ENCODE data around the gene GAS2L2.

GAS2L2 gene

GRCh38 chr17:35723735-35724134 lies 29.3 kb downstream of the GAS2L2 start:
- POLR2A ChIA-PET, result no interaction called here
- DNase-seq (ENCODE audit: extremely low spot score), result no peak
- CTCF ChIA-PET, result interaction anchor here (1.2 to 3.7 kb wide), 3 partner anchors 13 to 40 kb away, joined by 3 to 15 read pairs (median 15); no protein-coding TSS in a partner anchor
- no peak for TF ChIP-seq CTCF (IDR thresholded peaks at IDR 0.05; ENCODE audit: control extremely low read depth, extremely low read depth, low read depth, missing control alignments)

GRCh38 chr17:35717475-35717874 lies 35.6 kb downstream of the GAS2L2 start:
- DNase-seq (ENCODE audit: extremely low spot score), result no peak
- POLR2A ChIA-PET, result no interaction called here
- TF ChIP-seq CTCF (IDR thresholded peaks at IDR 0.05; ENCODE audit: control extremely low read depth, extremely low read depth, low read depth, missing control alignments), result no peak
- CTCF ChIA-PET, result interaction anchor here (1.4 to 2.8 kb wide), 5 partner anchors 9 to 47 kb away, joined by 3 to 12 read pairs (median 7); no protein-coding TSS in a partner anchor

- no peak for TF ChIP-seq CTCF (IDR thresholded peaks at IDR 0.05; ENCODE audit: control extremely low read depth, extremely low read depth, low read depth, missing control alignments)
- ChIA-PET POLR2A (no interaction called here), CTCF (interaction anchor here (1.5 to 2.8 kb wide), 4 partner anchors 9 to 31 kb away, joined by 3 to 12 read pairs (median 6); no protein-coding TSS in a partner anchor)
- DNase-seq (ENCODE audit: extremely low spot score), result no peak
Observed at GRCh38 chr17:35716897-35717465, 36.1 kb downstream of the GAS2L2 start.

GRCh38 chr17:35716173-35716572 lies 36.9 kb downstream of the GAS2L2 start:
- DNase-seq (ENCODE audit: extremely low spot score), result no peak
- ChIA-PET CTCF (interaction anchor here (1.0 to 1.6 kb wide), 2 partner anchors 11 to 31 kb away, joined by 3 to 4 read pairs; no protein-coding TSS in a partner anchor), POLR2A (no interaction called here)
- TF ChIP-seq CTCF (IDR thresholded peaks at IDR 0.05; ENCODE audit: control extremely low read depth, extremely low read depth, low read depth, missing control alignments), result no peak

- ChIA-PET CTCF (interaction anchor here (1.0 kb wide), 1 partner anchor 32 kb away, joined by 3 read pairs; no protein-coding TSS in a partner anchor), POLR2A (no interaction called here)
Observed at GRCh38 chr17:35715416-35715815, 37.6 kb downstream of the GAS2L2 start.

GRCh38 chr17:35714988-35715387 lies 38.1 kb downstream of the GAS2L2 start:
- DNase-seq (ENCODE audit: extremely low spot score), result no peak
- TF ChIP-seq CTCF (IDR thresholded peaks at IDR 0.05; ENCODE audit: control extremely low read depth, extremely low read depth, low read depth, missing control alignments), result no peak
- POLR2A ChIA-PET, result no interaction called here
- CTCF ChIA-PET, result no interaction called here

More at GRCh38 chr17:35715416-35715815, 37.6 kb downstream of the GAS2L2 start:
- no peak for DNase-seq (ENCODE audit: extremely low spot score)
- TF ChIP-seq CTCF (IDR thresholded peaks at IDR 0.05; ENCODE audit: control extremely low read depth, extremely low read depth, low read depth, missing control alignments), result no peak

All from GM10248 (cell line).